Measurements from ENCODE around the gene GTF2A2.

The GTF2A2 gene

GRCh38 chr15:59636184-59636583 lies 21.1 kb downstream of the GTF2A2 start:
- no peak overlapping the region for H3K4me3 ChIP-seq (ENCODE audit: low read depth in 1 of 2, low read length in 2 of 2)
- no peaks in the 10 kb centered on the region for H3K9me3 ChIP-seq (ENCODE audit: control insufficient read depth in 1 of 2, low read length in 2 of 2)
- no peak overlapping the region for H3K27ac ChIP-seq (ENCODE audit: low read length)
- H3K36me3 ChIP-seq (ENCODE audit: control insufficient read depth in 1 of 2, insufficient read depth in 2 of 2, low read length in 2 of 2): peaks cover 24 to 25% of the 10 kb centered on the region in 2 donors
- no peaks in the 10 kb centered on the region for H3K4me1 ChIP-seq (ENCODE audit: control insufficient read depth in 1 of 2, insufficient read depth in 2 of 2, low read length in 2 of 2)
- H3K27me3 ChIP-seq (ENCODE audit: low read depth, low read length): no peaks in the 10 kb centered on the region

- H3K4me1 ChIP-seq (ENCODE audit: control insufficient read depth in 1 of 2, insufficient read depth in 2 of 2, low read length in 2 of 2): no peaks in the 10 kb centered on the region
- no peaks in the 10 kb centered on the region for H3K9me3 ChIP-seq (ENCODE audit: control insufficient read depth in 1 of 2, low read length in 2 of 2)
- no peak overlapping the region for H3K4me3 ChIP-seq (ENCODE audit: low read depth in 1 of 2, low read length in 2 of 2)
- no peak overlapping the region for H3K27ac ChIP-seq (ENCODE audit: low read length)
- H3K27me3 ChIP-seq (ENCODE audit: low read depth, low read length): no peaks in the 10 kb centered on the region
- peaks cover 9 to 12% of the 10 kb centered on the region in 2 donors for H3K36me3 ChIP-seq (ENCODE audit: control insufficient read depth in 1 of 2, insufficient read depth in 2 of 2, low read length in 2 of 2)
These were observed 24.6 kb downstream of the GTF2A2 start for GRCh38 chr15:59632714-59633113.

- H3K4me3 ChIP-seq (ENCODE audit: low read depth in 1 of 2, low read length in 2 of 2): no peak overlapping the region
- H3K27me3 ChIP-seq (ENCODE audit: low read depth, low read length): no peaks in the 10 kb centered on the region
- H3K27ac ChIP-seq (ENCODE audit: low read length): no peak overlapping the region
- H3K9me3 ChIP-seq (ENCODE audit: control insufficient read depth in 1 of 2, low read length in 2 of 2): no peaks in the 10 kb centered on the region
- H3K4me1 ChIP-seq (ENCODE audit: control insufficient read depth in 1 of 2, insufficient read depth in 2 of 2, low read length in 2 of 2): no peaks in the 10 kb centered on the region
- no peaks in the 10 kb centered on the region for H3K36me3 ChIP-seq (ENCODE audit: control insufficient read depth in 1 of 2, insufficient read depth in 2 of 2, low read length in 2 of 2)
These were observed 35.0 kb downstream of the GTF2A2 start for GRCh38 chr15:59622289-59622688.

- no peak overlapping the region for H3K4me3 ChIP-seq (ENCODE audit: low read depth in 1 of 2, low read length in 2 of 2)
- H3K36me3 ChIP-seq (ENCODE audit: control insufficient read depth in 1 of 2, insufficient read depth in 2 of 2, low read length in 2 of 2): no peaks in the 10 kb centered on the region
- H3K27me3 ChIP-seq (ENCODE audit: low read depth, low read length): no peaks in the 10 kb centered on the region
- H3K27ac ChIP-seq (ENCODE audit: low read length): no peak overlapping the region
- H3K4me1 ChIP-seq (ENCODE audit: control insufficient read depth in 1 of 2, insufficient read depth in 2 of 2, low read length in 2 of 2): no peaks in the 10 kb centered on the region
- no peaks in the 10 kb centered on the region for H3K9me3 ChIP-seq (ENCODE audit: control insufficient read depth in 1 of 2, low read length in 2 of 2)
These were observed 38.9 kb downstream of the GTF2A2 start for GRCh38 chr15:59618406-59618805.

GRCh38 chr15:59616379-59616778 lies 40.9 kb downstream of the GTF2A2 start:
- H3K4me1 ChIP-seq (ENCODE audit: control insufficient read depth in 1 of 2, insufficient read depth in 2 of 2, low read length in 2 of 2): no peaks in the 10 kb centered on the region
- H3K36me3 ChIP-seq (ENCODE audit: control insufficient read depth in 1 of 2, insufficient read depth in 2 of 2, low read length in 2 of 2): no peaks in the 10 kb centered on the region
- peak overlapping the region in 1 of 2 donors; percentile 35 for H3K4me3 ChIP-seq (ENCODE audit: low read depth in 1 of 2, low read length in 2 of 2)
- H3K27ac ChIP-seq (ENCODE audit: low read length): peak overlapping the region; percentile 55
- H3K27me3 ChIP-seq (ENCODE audit: low read depth, low read length): no peaks in the 10 kb centered on the region
- no peaks in the 10 kb centered on the region for H3K9me3 ChIP-seq (ENCODE audit: control insufficient read depth in 1 of 2, low read length in 2 of 2)

GRCh38 chr15:59615661-59616060 lies 41.7 kb downstream of the GTF2A2 start:
- Histone ChIP-seq H3K27ac (ENCODE audit: low read length) (peak overlapping the region; percentile 55), H3K27me3 (ENCODE audit: low read depth, low read length) (no peaks in the 10 kb centered on the region), H3K4me3 (ENCODE audit: low read depth in 1 of 2, low read length in 2 of 2) (no peak overlapping the region), H3K9me3 (ENCODE audit: control insufficient read depth in 1 of 2, low read length in 2 of 2) (no peaks in the 10 kb centered on the region), H3K4me1 (ENCODE audit: control insufficient read depth in 1 of 2, insufficient read depth in 2 of 2, low read length in 2 of 2) (no peaks in the 10 kb centered on the region), H3K36me3 (ENCODE audit: control insufficient read depth in 1 of 2, insufficient read depth in 2 of 2, low read length in 2 of 2) (no peaks in the 10 kb centered on the region)

GRCh38 chr15:59614153-59614552 lies 43.2 kb downstream of the GTF2A2 start:
- Histone ChIP-seq H3K36me3 (ENCODE audit: control insufficient read depth in 1 of 2, insufficient read depth in 2 of 2, low read length in 2 of 2) (no peaks in the 10 kb centered on the region), H3K27me3 (ENCODE audit: low read depth, low read length) (no peaks in the 10 kb centered on the region), H3K4me3 (ENCODE audit: low read depth in 1 of 2, low read length in 2 of 2) (peak overlapping the region in 1 of 2 donors; percentile 16), H3K4me1 (ENCODE audit: control insufficient read depth in 1 of 2, insufficient read depth in 2 of 2, low read length in 2 of 2) (no peaks in the 10 kb centered on the region), H3K9me3 (ENCODE audit: control insufficient read depth in 1 of 2, low read length in 2 of 2) (no peaks in the 10 kb centered on the region), H3K27ac (ENCODE audit: low read length) (no peak overlapping the region)

- peak within 1 kb of the TSS; percentile 81 for H3K27ac ChIP-seq (ENCODE audit: low read length)
- H3K9me3 ChIP-seq (ENCODE audit: control insufficient read depth in 1 of 2, low read length in 2 of 2): no peaks in the 10 kb centered on the region
- no peaks in the 10 kb centered on the region for H3K27me3 ChIP-seq (ENCODE audit: low read depth, low read length)
- peak within 1 kb of the TSS in 1 of 2 donors; percentile 45 for H3K4me3 ChIP-seq (ENCODE audit: low read depth in 1 of 2, low read length in 2 of 2)
- no peaks in the 10 kb centered on the region for H3K4me1 ChIP-seq (ENCODE audit: control insufficient read depth in 1 of 2, insufficient read depth in 2 of 2, low read length in 2 of 2)
- H3K36me3 ChIP-seq (ENCODE audit: control insufficient read depth in 1 of 2, insufficient read depth in 2 of 2, low read length in 2 of 2): no peaks in the 10 kb centered on the region
These were observed 45.7 kb downstream of the GTF2A2 start, which contains the start of gene GCNT3 for GRCh38 chr15:59611276-59612260. TSS of gene GCNT3 (plus strand) at chr15:59611783. CDS start at chr15:59618239, 6,456 bp downstream.

GRCh38 chr15:59609730-59610712 lies 47.3 kb downstream of the GTF2A2 start:
- no peaks in the 10 kb centered on the region for H3K36me3 ChIP-seq (ENCODE audit: control insufficient read depth in 1 of 2, insufficient read depth in 2 of 2, low read length in 2 of 2)
- H3K27ac ChIP-seq (ENCODE audit: low read length): no peak overlapping the region
- H3K4me3 ChIP-seq (ENCODE audit: low read depth in 1 of 2, low read length in 2 of 2): no peak overlapping the region
- H3K4me1 ChIP-seq (ENCODE audit: control insufficient read depth in 1 of 2, insufficient read depth in 2 of 2, low read length in 2 of 2): no peaks in the 10 kb centered on the region
- H3K27me3 ChIP-seq (ENCODE audit: low read depth, low read length): no peaks in the 10 kb centered on the region
- no peaks in the 10 kb centered on the region for H3K9me3 ChIP-seq (ENCODE audit: control insufficient read depth in 1 of 2, low read length in 2 of 2)

GRCh38 chr15:59605994-59606393 lies 51.3 kb downstream of the GTF2A2 start:
- Histone ChIP-seq H3K4me3 (ENCODE audit: low read depth in 1 of 2, low read length in 2 of 2) (no peak overlapping the region), H3K4me1 (ENCODE audit: control insufficient read depth in 1 of 2, insufficient read depth in 2 of 2, low read length in 2 of 2) (no peaks in the 10 kb centered on the region), H3K27ac (ENCODE audit: low read length) (no peak overlapping the region), H3K27me3 (ENCODE audit: low read depth, low read length) (no peaks in the 10 kb centered on the region), H3K36me3 (ENCODE audit: control insufficient read depth in 1 of 2, insufficient read depth in 2 of 2, low read length in 2 of 2) (no peaks in the 10 kb centered on the region), H3K9me3 (ENCODE audit: control insufficient read depth in 1 of 2, low read length in 2 of 2) (peaks cover 0 to 20% of the 10 kb centered on the region in 2 donors)

GRCh38 chr15:59598461-59598860 lies 58.9 kb downstream of the GTF2A2 start:
- H3K36me3 ChIP-seq (ENCODE audit: control insufficient read depth in 1 of 2, insufficient read depth in 2 of 2, low read length in 2 of 2): no peaks in the 10 kb centered on the region
- no peak overlapping the region for H3K4me3 ChIP-seq (ENCODE audit: low read depth in 1 of 2, low read length in 2 of 2)
- H3K9me3 ChIP-seq (ENCODE audit: control insufficient read depth in 1 of 2, low read length in 2 of 2): peaks cover 0 to 12% of the 10 kb centered on the region in 2 donors
- no peaks in the 10 kb centered on the region for H3K27me3 ChIP-seq (ENCODE audit: low read depth, low read length)
- H3K4me1 ChIP-seq (ENCODE audit: control insufficient read depth in 1 of 2, insufficient read depth in 2 of 2, low read length in 2 of 2): no peaks in the 10 kb centered on the region
- H3K27ac ChIP-seq (ENCODE audit: low read length): no peak overlapping the region

Data from muscle layer of duodenum (tissue), 2 donors.